22Rv1 (cell line): ENCODE data around the gene KCNH1.

Experiments used
- ZFX ChIP-seq: fragments of 450-650 bp; IDR thresholded peaks from 2 replicates; pipeline ENCODE4 v1.6.1; 2017; ENCODE audit warnings: antibody characterized with exemption, borderline replicate concordance
- TF ChIP-seq, protein P1 (sequence below): fragments of 450-650 bp; IDR thresholded peaks from 2 replicates; pipeline ENCODE4 v1.5.1; 2017; ENCODE audit warnings: mild to moderate bottlenecking

DNA sequence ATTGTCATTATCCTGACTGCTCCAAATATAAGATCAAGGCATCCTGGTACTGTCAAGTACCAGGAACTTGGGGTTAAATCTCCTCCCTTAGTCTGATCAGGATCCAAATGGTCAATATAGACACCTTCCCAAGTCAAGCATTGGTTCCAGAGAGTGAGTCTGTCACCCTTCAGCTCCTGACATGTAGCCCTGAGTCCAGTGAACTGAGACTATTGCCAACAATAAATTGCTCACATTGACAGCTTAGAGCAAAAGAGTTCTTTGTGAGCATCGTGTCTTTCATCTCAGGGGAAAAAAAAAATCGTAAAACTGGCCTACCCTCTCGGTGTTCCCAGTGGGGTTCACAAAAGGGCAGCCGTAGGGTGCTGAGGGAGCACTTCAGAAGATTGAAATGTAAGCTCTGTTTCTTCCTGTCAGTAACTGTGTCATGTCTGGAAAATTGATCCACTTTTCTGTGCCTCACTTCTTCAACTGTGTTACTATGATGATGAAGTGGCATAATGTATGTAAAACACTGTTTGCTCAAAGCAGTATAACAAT, 228.5 kb downstream of the KCNH1 start:
- TF ChIP-seq, protein P1, sequence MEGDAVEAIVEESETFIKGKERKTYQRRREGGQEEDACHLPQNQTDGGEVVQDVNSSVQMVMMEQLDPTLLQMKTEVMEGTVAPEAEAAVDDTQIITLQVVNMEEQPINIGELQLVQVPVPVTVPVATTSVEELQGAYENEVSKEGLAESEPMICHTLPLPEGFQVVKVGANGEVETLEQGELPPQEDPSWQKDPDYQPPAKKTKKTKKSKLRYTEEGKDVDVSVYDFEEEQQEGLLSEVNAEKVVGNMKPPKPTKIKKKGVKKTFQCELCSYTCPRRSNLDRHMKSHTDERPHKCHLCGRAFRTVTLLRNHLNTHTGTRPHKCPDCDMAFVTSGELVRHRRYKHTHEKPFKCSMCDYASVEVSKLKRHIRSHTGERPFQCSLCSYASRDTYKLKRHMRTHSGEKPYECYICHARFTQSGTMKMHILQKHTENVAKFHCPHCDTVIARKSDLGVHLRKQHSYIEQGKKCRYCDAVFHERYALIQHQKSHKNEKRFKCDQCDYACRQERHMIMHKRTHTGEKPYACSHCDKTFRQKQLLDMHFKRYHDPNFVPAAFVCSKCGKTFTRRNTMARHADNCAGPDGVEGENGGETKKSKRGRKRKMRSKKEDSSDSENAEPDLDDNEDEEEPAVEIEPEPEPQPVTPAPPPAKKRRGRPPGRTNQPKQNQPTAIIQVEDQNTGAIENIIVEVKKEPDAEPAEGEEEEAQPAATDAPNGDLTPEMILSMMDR = no peak
- TF ChIP-seq ZFX = no peak
